Mesangial cell (primary cell): ENCODE results near the gene CCDC191. TPM values are rescaled to one million over a fixed set of nuclear protein-coding genes. Genes with fewer than 3 reads are reported as not detected.

ENCODE experiments used
- total RNA-seq: library from RNA; depleted of rRNA; stranded (reverse); fragments of >200 nt; gene quantifications from 2 replicates; pipeline ENCODE4 v1.2.3, GENCODE V29; 2015

CCDC191 gene, protein sequence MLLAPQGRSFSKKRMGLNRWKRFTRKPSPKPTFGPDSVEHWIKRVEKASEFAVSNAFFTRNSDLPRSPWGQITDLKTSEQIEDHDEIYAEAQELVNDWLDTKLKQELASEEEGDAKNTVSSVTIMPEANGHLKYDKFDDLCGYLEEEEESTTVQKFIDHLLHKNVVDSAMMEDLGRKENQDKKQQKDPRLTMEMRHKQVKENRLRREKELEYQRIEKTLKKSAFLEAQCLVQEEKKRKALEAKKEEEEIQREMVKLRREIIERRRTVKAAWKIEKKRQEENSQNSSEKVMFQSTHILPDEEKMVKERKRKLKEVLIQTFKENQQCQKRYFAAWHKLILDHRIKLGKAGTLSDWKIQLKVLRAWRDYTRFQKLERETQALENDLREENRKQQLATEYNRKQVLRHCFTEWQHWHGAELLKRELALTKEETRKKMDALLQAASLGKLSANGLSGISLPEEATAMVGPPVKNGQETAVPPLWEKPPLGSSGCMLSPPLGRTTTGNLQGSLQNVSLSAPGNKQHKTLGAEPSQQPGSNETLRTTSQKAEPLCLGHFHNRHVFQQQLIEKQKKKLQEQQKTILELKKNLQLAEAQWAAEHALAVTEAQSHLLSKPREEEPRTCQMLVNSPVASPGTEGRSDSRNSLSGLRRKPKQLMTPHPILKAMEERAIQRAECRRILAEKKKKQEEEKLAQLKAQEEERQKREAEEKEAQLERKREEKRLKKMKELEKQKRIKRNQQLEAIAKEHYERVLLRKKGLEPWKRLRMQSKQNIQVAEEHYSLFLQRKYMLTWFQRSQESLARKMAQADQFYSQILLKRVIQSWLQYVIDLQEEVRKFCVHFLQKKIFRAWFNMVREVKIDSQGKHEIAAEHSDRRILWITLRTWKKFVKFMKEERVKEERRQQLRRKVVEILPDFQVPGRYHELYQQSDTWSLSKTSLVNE
- 0.49 and 1.9 TPM in 2 replicates for total RNA-seq

DNA sequence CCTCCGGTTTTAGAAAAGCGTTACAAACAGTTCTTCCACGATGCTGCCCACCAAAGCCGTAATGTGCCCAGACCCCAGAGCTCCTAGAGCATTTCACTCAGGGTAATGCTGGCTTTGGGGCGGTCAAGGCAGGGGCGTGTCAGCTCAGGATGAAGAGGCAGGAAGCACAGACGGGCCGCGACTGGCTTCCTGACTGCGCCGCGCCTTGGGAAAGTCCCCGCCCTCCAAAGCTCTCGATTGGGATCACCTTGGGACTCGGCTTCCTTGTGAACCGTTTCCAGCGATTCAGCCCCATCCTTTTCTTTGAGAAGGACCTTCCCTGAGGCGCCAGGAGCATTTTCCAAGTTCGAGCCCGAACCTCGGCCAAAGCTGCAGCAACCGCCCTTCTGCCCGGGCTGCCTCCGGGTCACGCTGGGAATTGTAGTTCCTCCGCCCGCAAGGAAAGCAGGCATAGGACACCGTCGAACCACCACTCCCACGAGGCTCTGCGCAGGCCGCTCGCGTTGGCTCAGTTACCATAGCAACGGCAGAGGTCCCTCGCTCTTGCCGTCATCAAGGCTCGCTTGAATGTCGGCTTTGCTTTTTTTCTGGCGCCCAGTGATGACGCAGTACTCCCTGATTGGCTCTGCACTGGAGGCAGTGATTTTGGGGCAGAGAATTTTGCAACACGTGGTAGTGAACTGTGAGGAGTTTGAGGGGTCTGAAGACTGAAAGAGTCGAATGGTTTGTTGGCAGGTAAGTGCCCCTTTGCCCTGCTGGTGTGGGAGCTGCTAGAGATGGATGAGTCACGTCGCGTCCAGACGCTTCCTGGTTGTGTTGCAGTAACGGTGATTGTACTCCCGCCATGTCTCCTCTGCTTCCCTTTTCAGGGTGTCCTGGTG is at the start of gene CCDC191, which contains the start of gene QTRT2:
Gene CCDC191 (minus strand): TSS at position 397 of the 881 bp plus-strand sequence. CDS start 60 bp downstream, at position 337.
Gene QTRT2 (plus strand): TSS at position 608 of the 881 bp plus-strand sequence. CDS start 8,521 bp downstream, outside the sequence.

DNA sequence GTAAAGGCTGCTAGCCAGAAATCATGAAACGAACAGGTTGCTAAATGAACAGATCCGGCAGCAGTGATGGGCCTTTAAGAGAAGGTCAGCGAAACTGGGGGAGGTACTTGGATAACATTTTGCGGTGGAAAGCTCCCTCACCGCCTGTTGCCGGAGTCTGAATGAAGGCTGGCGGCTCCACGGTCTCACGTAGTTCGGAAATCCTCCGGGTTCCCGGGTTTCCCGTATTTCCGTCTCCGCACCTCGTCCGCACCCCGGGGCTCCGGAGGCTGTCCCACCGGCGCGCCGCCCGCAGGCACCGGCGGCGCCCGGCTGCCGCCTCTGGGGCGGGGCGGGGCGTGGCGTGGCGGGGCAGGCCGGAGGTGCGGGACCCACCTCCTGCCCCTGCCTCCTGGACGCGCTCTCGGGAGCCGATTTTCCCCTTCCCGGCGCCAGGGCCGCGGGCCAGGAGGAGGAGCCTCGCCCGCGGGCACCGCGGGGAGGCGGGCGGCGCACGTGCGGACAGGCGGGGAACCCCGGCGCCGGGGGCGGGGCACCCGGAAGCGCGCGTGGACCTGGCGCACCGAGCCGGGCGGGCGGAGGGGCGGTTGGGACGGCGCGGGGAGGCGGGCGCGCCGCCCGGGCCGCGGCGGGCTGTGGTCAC is 108.8 kb downstream of the CCDC191 start, which contains the start of gene ZDHHC23:
Gene ZDHHC23 (plus strand): TSS at position 642 of the 643 bp plus-strand sequence. CDS start 790 bp downstream, outside the sequence.

Other genes starting within 250 kb of the CCDC191 start
- 0.81 and 2.9 TPM in 2 replicates for gene GRAMD1C, start 217.7 kb downstream of the CCDC191 start, total RNA-seq
- 0.98 and 5.5 TPM in 2 replicates for gene ZDHHC23, start 108.5 kb downstream of the CCDC191 start, total RNA-seq
- gene QTRT2, start 211 bp upstream of the CCDC191 start, total RNA-seq = 9.3 and 9.9 TPM in 2 replicates
- not detected in 2 replicates for gene DRD3, start 122.5 kb upstream of the CCDC191 start, total RNA-seq
- gene ZNF80, start 181.1 kb upstream of the CCDC191 start, total RNA-seq = not detected in 2 replicates
- gene TIGIT, start 237.5 kb upstream of the CCDC191 start, total RNA-seq = not detected in 2 replicates